IPS-NIHi11 (cell line): ENCODE measurements around the gene CDC25B.

Experiments
- DNase-seq: peaks from one replicate; pipeline ENCODE4 v3.0.0; 2012; ENCODE audit warnings: mixed read lengths, low spot score

The CDC25B gene

DNA sequence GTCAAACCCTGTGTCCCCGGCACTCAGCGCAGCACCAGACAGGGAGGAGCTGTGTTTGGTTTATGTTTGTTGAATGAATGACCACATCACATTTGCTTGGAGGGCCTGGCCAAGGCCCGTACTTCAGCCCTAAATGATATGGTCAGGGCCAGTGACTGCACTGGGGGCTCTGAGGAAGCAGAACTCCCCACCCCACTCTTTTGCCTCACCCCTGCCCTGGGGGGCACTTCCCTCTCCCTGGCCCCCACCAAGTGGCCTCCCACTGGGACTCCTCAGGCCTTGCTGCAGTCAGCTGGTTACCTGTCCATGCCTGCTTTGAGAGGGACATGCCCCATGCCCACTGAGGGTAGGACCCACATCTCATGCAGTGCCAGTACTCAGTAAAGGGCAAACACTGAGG, 31.5 kb upstream of the CDC25B start:
- DNase-seq, result no peak

DNA sequence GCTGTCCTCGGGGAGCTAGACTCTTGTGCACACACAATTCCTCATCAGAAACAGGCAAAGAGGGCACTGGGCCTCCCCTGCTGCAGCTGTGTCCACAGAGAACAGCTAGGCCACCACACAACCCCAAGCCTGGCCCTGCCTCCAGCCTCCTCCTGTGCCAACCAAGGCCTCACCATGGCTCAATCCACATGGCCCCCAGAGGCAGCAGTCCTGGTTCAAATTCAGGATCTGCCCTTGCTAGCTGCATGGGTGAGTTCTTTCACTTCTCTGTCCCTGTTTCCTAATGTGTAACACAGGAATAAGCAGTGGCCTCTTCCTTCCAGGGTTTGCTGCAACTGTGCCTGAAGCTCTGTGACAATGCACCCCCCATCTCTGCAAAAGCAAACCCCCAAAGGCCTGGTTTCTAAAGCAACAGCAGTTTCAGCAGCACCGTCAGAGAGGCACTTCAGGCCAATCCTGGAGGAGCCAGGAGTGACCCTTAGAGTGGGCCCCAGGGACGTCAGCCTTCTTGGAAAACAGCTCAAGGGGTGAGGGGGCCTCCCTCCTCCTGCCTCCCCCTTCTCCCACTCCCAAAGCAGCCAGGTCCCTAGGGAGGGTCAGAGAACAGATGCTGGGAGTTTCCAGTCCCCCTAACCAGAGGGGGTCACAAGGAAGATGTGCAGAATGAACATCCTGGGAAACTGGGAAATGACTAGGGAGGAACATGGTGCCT, 30.8 kb upstream of the CDC25B start:
- no peak for DNase-seq

DNA sequence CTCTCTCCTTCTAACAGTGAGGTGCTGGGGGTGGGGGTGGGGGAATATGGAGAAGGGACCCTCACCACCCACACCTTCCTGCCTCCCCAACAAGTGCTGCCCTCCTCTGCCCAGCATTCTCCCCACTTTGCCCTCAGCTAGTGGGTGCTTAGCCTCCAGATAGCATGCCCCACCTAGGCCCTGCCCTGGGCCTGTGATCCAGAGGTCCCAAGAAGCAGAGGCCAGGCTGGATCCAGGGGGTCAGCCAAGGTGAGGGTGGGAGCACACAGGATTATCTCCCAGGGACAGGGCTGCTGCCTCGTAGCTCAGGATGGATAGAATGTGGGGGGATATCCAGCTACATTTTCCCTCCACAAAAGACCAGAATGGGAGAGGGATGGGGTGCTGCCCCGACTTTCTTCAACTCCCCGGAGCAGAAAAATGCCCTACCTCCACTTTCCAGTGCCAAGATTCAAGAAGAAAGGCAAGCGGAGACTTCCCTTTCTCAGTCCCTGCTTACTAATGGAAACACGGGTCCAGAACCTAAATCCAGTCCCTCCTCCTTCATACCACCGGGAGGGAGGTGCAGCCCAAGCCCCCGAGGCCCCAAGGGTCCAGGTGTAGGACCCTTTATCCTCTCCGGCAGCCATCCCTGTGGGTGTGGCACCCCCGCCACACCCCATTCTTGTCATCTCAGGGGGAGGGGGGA, 29.5 kb upstream of the CDC25B start:
- no peak for DNase-seq

DNA sequence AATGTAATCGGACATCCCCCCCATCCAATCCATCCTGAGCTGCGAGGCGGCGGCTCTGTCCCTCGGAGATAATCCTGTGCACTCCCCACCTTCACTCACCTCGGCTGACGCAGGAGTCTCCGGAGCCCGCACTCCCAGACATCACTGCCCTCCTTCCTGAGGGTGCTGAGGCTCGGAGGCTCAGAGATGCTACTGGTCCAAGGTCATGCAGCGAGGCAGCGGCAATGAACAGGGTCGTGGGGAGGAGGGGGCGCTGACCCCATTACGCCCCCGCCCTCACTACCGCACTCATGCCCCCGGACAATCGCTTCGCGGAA, 29.0 kb upstream of the CDC25B start:
- peak; percentile 15 for DNase-seq

DNA sequence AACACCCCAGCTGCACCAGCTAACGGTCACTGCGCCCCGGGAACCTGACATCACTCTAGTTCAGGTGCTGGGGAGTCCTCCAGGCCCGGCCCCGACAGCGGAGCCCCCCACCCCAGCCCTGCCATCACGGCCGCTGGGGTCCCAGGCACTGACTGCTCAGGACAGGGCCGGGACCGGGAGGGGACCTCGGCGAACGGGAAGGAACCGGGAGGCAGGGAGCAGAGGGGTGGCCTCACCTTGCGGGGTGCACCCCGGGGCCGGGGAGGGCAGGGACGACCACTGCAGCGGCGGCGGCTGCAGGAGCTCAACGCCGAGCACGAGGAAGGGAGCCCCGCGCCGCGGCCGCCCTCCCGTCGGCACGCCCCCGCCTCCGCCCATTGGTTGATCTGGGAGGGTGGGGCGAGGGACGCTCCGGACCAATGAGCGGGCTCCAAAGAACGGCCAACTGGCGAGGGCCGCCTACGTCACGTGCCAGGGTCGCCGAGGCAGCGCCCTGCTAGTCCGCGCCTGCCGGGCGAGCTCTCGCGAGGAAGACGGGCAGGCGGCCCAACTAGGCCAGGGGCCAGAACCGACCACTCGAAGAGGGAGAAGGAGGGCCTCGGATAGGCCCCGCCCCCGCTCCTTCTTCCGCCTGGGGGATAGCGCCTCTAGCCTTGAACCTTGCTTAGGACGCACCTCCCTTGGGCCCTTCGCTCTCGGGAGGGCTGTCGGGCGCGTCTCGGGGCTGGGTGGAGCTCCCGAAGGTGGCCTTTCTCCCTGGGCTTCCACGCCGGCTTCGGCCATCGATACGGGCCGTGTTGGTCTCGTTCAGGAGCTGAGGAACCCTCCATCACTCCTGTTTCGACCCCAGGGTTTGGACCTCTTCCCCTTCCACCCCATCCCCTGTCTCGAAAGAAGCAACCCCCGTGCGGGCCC, 28.4 kb upstream of the CDC25B start, which contains the start of gene ADISSP:
TSS of gene ADISSP (minus strand) at position 327 of the 915 bp plus-strand sequence. CDS start 7,653 bp downstream, outside the sequence.
- DNase-seq, result peak; percentile 99

DNA sequence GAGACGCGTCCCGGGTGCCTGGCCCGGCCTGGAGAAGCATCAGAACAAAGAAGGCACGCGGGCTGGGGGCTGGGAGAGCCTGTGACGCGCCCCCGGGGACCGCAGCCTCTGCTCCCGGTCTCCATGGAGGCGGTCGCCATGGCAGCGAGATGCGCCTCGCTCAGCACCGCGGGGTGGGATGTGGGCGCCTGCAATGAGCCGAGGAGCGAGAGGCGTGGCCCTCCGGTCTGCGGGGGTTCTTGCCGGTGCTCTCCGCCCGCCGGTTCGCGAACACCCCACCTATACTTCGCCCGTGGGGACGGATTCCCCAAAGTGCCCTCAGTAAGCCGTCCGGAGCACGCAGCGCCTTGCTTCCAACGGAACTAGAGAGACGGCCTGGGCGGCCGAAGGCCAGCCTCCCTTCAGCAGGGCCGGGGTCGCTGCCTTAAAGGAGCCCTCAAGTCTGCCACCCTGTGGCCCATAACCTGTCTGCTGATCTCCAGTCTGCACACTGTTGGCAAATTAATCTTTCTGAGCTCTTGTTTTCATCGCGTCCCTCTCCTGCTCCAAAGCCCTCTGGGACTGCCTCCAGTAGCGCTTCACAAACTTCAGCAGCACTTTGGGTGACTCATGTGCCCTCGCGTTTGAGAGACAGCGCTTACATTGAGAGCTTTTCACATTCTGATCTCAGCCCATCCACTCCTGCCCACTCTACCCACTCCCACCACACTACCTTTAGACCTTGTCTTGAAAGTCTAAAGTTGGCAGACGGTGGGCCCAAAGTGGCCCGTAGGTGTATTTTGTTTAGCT, 27.6 kb upstream of the CDC25B start:
- DNase-seq, result peak; percentile 85

DNA sequence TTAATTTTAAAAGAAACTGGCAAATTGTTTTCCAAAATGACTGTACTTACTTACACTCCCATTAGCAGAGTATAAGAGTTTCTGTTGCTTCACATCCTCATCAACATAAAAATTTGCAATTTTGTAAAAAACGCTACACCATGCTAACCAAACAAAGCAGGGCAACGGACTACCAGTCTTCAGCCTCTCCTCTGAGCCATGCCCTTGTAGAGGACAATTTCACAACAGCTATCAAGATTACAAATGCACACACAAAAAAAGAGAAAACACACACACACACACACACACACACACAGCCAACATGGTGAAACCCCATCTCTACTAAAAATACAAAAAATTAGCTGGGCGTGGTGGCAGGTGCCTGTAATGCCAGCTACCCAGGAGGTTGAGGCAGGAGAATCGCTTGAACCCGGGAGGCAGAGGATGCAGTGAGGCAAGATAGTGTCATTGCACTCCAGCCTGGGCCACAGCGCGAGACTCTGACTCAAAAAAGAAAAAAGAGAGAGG, 24.5 kb upstream of the CDC25B start:
- DNase-seq, result no peak

DNA sequence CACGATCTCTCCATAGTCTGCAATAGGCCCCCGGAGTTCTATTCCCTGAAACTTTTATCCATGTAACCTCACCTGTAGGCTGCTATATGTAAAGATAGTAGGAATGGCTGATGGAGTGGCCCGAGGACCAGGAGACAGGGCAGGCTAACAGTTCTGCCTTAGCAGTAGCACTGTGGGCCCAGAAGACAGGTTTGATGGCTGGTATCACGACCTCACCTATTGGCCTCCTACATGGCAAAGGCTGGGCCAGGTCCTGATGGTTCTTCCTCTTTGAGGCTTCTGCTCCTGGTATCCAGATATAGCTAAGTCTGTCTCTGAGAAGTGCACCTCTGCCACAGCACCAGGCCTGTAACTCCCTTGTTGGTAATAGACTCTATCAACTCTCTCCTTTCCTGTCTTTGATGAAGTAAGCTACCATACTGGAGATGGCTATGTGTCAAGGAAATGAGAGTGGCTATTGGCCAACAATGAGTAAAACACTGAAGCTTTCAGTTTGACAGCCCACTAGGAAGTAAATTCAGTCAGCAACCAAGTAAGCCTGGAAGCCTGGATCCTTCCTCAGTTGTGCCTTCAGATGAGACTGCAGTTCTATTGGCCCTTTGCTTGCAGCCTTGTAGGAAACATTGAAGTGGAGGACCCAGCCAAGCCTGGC, 20.5 kb upstream of the CDC25B start:
- DNase-seq, result no peak

DNA sequence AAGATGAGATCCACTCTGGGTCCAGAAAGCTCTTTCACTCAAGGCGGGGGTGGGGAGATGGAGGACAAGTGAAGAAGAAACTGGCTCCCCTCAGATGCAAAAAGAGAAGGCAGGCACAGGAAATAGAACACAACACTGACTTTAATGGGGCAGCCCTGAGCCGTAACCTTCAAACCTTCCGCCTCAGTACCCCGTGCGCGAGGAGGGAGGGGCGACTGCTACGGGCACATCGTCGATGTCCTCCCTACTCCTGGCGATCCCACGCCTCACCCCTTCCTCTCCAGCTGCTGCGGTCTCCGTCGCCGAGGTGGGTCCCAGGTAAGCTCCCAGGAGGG, 18.8 kb upstream of the CDC25B start:
- DNase-seq, result no peak

DNA sequence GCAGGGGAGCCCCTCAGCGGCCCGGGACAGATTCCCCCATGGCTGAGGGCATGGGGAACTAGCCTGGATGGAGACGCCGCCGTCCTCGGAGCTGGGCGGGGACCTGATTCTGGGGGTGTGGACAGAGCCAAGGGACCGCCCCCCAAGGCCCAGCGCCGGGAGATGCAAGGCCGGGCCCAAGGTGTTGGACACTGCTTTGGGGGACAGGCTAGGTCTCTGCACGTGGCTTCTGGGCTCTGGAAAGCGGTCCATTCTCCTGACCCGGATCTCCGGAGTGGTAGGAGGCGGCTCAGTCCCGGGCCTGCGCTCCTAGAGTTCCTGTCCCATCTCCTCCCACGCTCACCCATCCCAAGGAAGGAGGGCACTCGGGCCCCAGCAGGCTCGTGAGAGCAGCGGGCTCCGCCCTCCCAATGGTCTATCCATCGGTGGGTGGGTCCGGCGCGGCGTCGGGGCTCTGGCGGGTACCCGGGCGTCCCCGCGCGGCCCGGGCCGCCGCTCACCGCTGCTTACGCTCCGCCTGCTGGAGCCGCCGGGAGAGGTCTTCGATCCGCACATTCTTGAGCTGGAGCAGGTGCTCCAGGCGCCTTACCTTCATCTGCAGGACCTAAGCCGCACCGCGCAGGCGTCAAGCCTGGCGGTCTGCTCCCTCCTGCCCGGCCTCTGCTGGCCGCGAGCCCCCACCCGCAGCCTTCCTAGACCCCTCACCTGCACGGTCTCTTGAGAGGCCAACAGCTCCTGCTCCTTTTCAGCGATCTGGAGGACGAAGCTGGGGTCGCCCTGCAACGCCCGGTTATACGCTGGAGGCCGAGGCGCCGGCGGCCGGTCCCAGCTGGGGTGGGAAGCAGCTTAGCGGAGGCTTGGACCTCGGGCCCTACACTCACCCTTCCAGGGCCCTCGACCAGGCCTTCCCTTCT, 18.1 kb upstream of the CDC25B start:
- peak; percentile 83 for DNase-seq

DNA sequence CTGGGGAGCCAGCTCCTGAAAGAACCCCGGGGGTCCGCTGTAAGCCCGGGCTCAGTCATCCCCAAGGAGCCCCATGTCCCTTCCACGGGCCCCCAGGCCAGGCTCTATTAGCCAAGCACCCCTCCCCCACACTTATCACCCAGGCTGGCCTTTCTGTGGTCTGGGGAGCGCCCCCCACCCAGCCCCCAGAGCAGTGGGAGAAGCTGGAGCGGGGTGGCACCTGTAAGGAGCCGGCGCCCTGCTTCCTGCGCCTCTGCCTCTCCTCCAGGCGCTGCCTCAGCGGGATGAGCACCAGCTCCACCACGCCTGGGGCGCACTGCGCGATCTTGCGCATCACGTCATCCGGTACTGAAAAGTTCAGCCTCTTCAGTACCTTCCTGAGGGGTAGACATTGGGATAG, 17.1 kb upstream of the CDC25B start:
- DNase-seq, result no peak

DNA sequence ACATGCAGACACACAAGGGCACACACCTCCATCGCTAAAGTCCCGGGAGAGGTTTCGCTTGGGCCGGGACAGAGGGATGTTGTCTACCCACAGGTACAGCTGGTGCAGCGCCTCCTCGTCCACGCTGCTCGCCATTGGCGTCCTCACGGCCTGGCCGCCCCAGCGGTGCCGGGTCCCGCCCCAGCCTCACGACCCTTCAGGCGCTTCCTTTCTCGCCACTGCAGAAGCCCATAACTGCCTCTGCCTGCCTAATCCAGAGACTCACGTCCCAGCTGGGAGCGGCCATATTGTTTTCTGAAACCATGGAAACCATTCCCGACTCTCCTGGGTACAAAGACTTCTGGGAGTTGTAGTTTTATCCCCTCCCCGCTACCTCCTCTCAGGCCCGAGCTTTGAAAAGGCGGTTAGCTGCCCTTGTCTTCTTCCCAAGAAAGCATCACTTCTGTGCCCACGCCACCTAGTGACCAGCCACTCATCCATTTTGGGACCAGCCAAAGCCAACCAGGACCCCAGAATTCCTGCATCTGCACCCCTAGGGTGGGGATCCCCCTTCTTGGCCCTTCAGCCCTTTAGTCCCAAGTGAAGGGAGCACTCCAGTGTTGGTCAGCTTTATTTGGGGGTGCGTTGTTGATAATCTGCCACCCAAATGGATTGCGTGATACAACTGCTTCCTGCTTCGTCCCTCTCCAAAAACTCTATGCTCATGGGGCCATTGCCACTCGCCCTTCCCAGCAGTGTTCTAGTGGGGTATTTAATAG, 14.8 kb upstream of the CDC25B start, which contains the start of gene SPEF1:
TSS of gene SPEF1 (minus strand) at position 296 of the 758 bp plus-strand sequence. CDS start at position 135, 161 bp downstream.
- peak; percentile 91 for DNase-seq

DNA sequence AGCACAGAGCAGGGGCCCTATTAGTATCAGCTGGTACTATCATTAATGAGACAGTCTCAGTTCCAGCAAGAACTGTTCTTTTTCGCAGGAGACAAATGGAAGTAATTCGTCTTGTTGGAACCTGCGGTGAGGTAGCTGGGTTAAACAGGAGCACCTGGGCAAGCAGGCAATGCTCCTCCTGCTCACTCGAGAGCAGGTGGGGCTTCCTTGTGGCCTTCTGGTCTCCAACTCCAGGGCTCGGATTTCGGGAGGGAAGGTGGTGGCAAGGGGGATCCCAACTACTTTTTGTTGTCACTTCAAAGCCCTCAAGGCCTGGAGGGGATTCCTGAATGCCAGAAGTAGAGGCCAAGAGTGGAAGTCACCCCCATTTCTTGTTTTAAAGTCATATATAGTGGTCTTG, 13.5 kb upstream of the CDC25B start:
- no peak for DNase-seq

DNA sequence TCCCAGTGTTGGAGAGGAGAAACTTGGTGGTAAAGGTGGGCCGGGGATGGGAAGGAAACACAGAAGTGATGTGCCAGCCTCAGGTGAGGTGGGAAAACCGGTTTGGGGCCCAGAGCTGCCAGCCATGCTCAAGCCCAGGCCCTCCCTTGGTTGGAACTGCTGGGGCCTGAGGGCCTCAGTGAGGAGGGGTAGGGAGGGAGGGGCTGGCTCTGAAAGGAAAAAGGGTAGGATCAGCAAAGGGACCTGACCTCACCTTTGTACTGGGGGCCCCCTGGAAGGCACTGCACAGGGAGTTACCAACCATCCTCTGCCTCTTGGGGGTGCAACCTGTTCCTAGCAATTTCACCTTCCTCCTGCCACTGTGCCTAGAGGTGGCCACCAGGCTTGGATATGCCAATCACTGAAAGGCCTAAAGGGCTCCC, 13.0 kb upstream of the CDC25B start:
- no peak for DNase-seq

DNA sequence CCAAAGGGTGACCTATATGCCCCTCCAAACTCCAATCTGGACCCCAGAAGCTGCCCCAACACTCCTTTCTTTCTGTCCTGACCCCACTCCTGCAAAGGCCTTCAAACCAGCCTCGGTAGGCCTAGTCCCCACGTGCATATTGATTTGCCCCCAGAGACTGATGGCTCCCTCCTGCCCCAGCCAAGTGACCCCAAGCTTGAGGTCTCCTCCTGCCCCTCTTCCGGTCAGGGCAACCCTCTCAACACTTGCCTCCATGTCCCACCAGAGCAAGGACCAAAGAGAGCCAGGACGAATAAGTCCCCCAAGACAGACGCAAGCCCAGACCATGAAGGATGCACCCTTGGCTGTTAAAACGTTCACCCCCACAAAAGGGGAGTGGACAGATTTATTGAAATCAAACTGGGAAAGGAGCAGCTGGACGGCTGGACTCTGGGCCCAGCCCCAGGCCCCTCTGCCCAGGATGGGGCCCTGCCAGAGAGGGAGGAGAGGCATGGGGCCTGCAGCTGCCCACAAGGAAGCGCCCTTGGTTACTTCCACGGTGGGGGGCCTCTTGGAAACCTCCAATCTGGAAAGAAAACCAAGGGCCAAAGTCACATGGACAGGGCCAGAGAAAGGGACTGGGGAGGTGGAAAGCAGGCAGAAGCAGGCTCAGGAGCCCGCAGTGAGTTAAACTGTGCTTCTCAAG, 12.5 kb upstream of the CDC25B start:
- DNase-seq, result no peak

DNA sequence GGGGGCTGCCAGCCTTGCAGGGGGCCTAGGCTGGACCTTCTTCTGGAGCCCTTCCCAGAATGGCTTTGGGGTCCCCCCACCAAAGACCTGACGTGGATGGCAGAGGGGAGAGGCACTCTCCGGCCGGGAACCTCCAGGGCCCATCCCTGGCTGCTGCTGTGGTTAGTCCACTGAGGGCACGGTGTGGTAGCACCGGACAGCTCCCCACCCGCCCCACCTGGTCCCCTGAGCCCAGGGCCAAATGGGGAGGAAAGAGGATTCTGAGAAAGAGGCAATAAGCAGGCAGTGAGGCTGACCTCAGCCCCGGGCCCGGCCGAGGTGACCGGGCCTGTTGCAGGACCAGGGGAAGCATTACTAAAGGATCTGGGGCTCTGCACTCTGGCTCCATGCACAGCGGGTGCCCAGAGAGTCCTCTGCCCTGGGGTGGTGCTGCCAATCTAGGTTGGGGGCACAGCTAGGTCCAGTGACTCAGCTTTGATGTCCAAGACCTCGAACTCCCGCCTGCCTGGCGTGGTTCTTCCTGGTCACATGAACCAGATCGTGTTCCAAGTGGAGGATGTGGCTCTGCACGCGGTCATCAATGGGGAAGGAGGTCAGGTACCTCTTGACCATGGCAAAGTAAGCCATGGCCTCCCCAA, 11.8 kb upstream of the CDC25B start:
- no peak for DNase-seq

DNA sequence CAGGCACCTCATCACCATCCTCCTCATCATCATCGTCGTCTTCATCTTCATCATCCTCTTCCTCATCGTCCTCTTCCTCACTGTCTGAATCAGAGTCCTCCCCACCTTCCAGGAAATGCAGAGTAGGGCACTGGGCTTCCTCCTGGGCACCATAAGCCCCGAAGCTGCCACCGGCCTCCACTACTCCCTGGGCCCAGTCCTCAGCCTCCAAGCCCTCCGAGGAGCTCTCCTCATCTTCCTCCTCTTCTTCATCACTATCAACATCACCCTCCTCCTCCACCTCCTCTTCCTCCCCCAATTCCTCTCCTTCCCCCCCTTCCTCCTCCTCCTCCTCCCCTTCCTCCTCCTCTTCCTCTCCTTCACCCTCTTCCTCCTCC, 11.3 kb upstream of the CDC25B start:
- DNase-seq, result no peak
